ENCODE results near the gene DIP2B.

Gene DIP2B

DNA sequence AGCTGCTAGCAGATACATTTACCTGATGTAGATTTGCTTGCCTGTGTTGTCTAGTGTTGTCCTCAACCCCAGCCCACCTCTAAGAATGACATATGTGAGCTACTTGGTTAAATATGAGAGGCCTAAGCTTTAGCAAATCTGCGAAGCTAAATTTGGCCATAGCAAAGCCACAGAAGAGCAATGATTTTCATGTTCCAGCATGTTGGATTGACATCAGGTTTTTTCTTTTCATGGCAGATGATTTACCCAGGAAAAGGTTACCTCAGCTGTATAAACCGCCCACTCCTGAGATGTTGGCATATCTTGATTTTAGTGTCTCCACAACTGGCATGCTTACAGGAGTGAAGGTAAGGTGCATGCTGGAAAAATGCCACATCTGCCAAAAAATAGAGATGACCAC, 222.7 kb downstream of the DIP2B start:
- Histone ChIP-seq H3K4me3 (ENCODE audit: low read depth, low read length) (no peak overlapping the region), H3K27me3 (no peaks in the 10 kb centered on the region), H3K9me3 (no peaks in the 10 kb centered on the region), H3K4me1 (no peaks in the 10 kb centered on the region), H3K36me3 (peaks cover 41% of the 10 kb centered on the region)
- no peak for DNase-seq
- no peak for TF ChIP-seq CTCF (IDR thresholded peaks at IDR 0.05; ENCODE audit: low read depth, low read length)

- Histone ChIP-seq H3K4me1 (no peaks in the 10 kb centered on the region), H3K4me3 (ENCODE audit: low read depth, low read length) (no peak overlapping the region), H3K27me3 (no peaks in the 10 kb centered on the region), H3K36me3 (peaks cover 33% of the 10 kb centered on the region), H3K9me3 (no peaks in the 10 kb centered on the region)
- no peak for TF ChIP-seq CTCF (IDR thresholded peaks at IDR 0.05; ENCODE audit: low read depth, low read length)
- no peak for DNase-seq
Measured at GRCh38 chr12:50728417-50728816, 223.6 kb downstream of the DIP2B start.

DNA sequence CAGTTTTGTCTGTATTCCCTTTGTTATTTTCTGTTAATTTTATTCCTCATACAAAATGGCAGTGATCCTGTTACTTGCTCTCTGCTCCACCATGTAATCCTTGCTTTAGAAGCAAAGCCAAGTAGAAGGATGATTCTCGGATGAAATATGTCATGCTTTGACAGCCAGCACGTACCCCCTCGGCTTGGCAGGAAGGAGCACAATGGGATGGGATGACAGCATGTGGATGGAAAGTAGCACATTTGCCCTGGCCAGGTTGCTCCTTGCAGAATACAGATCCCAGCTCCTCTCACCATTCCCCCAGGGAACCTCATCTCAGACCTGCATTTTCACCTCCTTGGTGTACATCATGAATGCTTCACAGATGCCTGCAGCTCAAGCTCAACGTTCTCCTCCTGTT, 224.1 kb downstream of the DIP2B start:
- no peak overlapping the region for H3K4me3 ChIP-seq (ENCODE audit: low read depth, low read length)
- peaks cover 31% of the 10 kb centered on the region for H3K36me3 ChIP-seq
- TF ChIP-seq CTCF (IDR thresholded peaks at IDR 0.05; ENCODE audit: low read depth, low read length): no peak
- H3K27me3 ChIP-seq: no peaks in the 10 kb centered on the region
- DNase-seq: no peak
- no peaks in the 10 kb centered on the region for H3K4me1 ChIP-seq
- H3K9me3 ChIP-seq: no peaks in the 10 kb centered on the region

DNA sequence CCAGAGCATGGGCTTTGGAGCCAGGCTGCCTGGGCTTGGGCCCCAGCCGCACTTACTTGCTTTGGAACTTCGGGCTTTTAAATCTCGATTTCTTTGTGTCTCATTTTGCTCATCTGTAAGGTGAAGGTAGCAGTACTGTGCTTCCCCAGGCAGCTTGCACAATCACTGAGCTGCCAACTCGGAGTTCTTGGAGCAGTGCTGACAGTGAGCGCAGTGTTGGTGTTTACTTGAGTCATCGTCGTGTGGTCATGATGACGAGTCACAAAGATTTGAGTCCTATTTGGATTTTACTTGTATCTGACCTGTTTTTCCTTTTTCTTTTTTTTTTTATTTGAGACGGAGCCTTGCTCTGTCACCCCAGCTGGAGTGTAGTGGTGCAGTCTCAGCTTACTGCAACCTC, 227.8 kb downstream of the DIP2B start:
- H3K36me3 ChIP-seq: peaks cover 25% of the 10 kb centered on the region
- no peak for DNase-seq
- TF ChIP-seq CTCF (IDR thresholded peaks at IDR 0.05; ENCODE audit: low read depth, low read length): no peak

DNA sequence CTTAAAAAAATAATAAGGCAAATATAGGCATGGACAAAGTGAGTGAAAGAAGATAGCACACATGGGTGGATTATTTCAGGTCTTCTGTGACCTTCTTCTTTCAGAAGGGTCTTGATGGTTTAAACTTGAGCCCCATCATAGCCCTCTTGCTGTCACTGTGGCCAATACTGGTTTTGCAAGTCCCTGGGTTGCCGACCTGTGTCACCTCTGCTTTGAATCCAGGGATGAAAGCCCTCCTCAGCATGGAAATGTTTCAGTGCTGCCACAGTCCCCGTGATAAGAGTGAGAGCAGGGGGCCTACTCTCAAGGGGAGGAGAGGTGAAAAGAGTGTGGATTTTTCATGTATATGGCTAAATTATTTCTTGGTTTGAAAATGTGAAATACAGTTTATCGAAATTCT, 228.9 kb downstream of the DIP2B start:
- Histone ChIP-seq H3K9me3 (no peaks in the 10 kb centered on the region), H3K36me3 (peaks cover 25% of the 10 kb centered on the region), H3K4me3 (ENCODE audit: low read depth, low read length) (no peak overlapping the region), H3K4me1 (no peaks in the 10 kb centered on the region), H3K27me3 (no peaks in the 10 kb centered on the region)
- DNase-seq: no peak
- no peak for TF ChIP-seq CTCF (IDR thresholded peaks at IDR 0.05; ENCODE audit: low read depth, low read length)

More for the DNA sequence above, 227.8 kb downstream of the DIP2B start:
- no peaks in the 10 kb centered on the region for H3K9me3 ChIP-seq
- H3K4me1 ChIP-seq: no peaks in the 10 kb centered on the region
- no peaks in the 10 kb centered on the region for H3K27me3 ChIP-seq
- no peak overlapping the region for H3K4me3 ChIP-seq (ENCODE audit: low read depth, low read length)

- Histone ChIP-seq H3K9me3 (no peaks in the 10 kb centered on the region), H3K27me3 (no peaks in the 10 kb centered on the region), H3K4me1 (no peaks in the 10 kb centered on the region), H3K4me3 (ENCODE audit: low read depth, low read length) (no peak overlapping the region), H3K36me3 (peaks cover 26% of the 10 kb centered on the region)
- TF ChIP-seq CTCF (IDR thresholded peaks at IDR 0.05; ENCODE audit: low read depth, low read length): peak; percentile 96
- peak; percentile 49 for DNase-seq
Measured at GRCh38 chr12:50734409-50735263, 229.9 kb downstream of the DIP2B start.

All from BE2C (cell line).